Right hindlimb (tissue), 1 donor: ENCODE measurements around the gene EDIL3.
"Not testable (repeated sequence)": the region's sequence is repeated elsewhere in the genome, so short reads cannot be mapped to it uniquely, and the experiment has no call there.

ENCODE experiments used
- DNase-seq: peaks from one replicate; pipeline ENCODE4 v3.0.0-alpha.2; 2018

EDIL3 gene

DNA sequence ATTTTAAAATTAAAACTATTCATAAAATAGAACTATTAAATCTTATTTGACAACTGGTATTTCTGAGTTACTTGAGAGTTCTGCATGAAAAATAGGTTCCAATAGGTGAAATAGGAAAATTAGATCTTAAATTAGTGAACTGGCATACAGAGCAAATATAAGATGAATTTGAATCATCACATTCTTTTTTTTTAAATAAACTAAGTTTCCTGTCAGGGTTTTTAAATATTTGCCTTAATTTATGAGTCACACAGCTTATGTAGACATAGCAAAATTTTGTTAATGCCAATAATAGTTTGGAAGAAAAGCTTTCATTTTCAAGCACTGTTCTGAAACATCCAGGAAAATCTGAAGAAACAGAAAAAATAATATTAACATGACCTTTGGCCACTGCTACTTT is 352.4 kb downstream of the EDIL3 start:
- DNase-seq, result no peak

DNA sequence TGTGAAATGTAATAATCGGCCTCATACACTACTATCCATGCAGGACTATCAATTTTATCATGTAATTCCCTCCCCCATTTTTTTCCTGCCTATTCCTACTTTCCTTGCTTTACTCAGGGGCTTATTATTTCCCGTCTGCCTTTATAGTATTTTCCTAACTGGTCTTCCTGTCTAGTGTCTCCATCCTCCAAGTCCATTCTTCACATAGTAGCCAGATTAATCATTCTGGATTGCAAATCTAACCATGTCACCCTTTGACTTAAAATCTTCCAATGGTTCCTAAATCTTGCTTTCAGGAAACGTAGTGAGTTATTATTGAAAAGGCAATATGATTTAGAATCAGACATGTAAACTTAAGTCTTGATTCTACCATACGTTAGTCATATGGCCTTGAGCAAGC is 356.6 kb downstream of the EDIL3 start:
- DNase-seq, result no peak

DNA sequence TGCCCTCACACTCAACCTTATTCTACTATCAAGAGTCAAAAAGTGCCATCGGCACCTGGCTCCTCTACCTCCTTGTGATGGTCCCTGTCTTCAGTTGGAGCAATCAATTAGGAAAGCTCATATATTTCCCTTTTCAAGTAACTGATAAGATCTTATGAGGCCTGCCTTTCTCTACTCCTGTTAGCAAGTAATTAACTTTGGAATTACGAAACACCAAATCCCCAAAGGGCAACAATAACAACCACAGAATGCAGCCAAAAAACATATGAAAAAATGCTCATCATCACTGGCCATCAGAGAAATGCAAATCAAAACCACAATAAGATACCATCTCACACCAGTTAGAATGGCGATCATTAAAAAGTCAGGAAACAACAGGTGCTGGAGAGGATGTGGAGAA is 366.2 kb downstream of the EDIL3 start:
- not testable (repeated sequence) for DNase-seq

DNA sequence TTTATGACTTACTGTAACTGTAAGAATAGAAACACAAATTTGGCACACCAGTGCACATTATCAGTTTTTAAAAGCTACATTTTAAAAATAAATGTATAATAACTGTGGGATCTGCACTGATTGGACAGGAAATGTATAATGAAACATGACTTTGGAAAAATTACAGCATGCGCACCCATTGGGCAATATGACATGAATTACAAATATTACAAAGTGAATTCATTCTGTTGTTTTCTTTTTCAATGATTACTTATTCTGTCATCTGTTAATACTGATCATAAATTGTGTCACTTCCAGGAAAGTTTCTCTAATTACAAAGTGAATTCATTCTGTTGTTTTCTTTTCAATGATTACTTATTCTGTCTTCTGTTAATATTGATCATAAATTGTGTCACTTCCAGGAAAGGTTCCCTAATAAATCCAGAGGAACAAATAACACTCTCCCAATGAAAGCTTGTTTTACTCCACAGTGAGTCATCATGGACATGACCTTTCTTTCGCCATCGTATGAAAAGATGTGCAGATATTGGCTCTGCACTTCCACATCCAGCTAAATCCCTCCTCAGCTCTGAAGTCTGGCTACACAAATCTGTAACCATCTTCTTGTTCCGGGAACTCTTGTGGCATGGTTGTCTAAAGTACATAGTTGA is 367.0 kb downstream of the EDIL3 start:
- DNase-seq, result no peak

DNA sequence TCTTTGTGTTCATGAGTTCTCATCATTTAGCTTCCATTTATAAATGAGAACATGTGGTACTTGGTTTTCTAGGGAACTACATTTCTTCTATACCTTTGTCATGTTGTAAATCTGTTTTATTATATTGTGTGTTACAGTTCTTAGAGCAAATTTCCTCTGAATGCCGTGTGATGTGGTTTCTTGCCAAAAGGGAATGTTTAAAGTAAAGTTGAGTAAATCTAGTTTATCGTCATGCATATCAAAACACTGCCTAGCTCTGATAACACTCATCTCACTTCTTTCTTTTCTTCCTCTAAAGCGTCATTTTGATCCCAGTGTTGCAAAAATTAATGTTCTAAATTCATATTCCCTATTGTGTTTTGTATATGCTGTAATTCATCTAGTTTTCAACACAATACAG is 368.6 kb downstream of the EDIL3 start:
- DNase-seq, result no peak

DNA sequence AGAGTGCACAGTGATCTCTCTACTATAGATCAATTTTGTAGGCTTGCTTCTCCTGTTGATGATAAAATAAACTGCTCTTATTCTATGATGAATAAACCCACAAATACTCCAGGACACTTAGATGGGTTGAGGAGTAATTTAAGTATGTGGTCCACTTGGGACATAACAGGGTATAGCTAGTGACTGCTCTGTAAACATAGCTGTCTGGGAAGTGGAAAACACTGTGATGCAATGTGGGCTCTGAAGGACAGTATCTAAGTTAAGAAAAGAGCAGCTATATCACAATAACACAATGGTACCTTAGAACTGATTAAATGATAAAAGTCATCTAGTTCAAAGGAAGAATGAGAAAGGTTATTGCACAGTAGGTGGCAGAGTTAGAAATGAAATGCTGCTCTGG is 369.7 kb downstream of the EDIL3 start:
- DNase-seq, result no peak

DNA sequence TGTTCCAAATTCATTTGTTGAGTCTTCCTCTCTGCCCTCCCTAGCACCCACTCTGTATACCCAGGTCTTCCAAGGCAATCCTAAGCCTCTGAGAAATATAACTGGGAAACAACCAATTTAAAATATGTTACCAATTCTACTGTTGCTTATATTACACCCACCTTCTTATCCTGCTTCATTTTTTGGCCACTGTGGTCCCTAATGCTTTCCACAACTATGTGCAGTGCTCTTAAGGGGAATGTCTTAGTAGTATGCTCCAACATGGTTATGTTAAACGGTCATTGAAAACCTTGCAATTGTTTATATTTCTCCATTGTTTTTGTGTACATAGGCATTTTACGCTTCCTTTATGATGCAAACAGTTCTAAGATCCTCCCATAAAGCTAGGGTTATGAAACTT is 390.9 kb downstream of the EDIL3 start:
- no peak for DNase-seq

DNA sequence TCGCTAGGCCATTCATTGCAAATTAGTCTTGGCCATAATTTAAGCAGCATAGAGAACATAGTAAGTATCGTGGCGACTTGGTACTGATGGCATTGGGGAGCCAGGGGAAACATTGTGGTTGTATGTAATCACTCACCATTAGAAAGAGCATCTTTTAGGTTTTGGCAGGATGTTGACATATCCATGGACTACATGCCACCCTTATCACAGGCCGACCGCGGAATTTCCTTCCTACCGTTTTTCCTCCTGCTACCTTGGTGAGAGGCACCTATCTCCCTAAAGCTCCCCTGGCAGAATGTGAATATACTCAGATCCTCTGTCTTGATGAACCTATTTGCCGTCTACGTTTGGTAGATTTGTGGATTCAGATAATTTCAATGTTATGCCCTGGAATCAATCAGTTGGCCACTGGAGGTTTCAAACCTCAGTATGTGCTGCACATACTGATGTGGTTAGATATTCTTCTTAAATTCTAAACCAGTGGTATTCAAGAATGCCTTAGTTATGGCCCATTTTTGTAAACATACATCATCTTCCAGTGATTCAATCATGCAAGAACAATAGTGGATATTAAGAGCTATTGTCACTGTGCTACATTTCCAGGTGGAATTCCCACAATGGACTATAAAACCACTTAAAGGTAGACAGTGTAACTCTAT is 393.0 kb downstream of the EDIL3 start:
- no peak for DNase-seq

DNA sequence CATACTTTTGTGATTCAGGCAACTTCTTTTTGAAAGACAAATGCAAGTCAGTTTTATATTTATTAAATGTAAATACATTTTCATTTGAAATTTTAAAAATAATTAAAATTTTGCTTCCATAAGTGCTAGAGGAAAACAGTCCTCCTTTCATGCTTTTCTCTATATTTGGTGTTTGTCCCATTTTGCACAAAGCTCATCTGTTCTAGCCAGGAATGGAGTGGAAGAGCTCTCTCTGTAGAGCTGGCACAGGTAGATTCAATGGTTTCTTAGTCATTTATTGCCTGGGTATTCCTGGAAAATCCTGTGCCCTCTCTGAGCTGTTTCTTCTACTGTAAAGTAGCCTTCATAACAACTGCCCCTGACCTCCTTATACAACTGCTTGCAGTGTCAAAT is 396.4 kb downstream of the EDIL3 start:
- no peak for DNase-seq

DNA sequence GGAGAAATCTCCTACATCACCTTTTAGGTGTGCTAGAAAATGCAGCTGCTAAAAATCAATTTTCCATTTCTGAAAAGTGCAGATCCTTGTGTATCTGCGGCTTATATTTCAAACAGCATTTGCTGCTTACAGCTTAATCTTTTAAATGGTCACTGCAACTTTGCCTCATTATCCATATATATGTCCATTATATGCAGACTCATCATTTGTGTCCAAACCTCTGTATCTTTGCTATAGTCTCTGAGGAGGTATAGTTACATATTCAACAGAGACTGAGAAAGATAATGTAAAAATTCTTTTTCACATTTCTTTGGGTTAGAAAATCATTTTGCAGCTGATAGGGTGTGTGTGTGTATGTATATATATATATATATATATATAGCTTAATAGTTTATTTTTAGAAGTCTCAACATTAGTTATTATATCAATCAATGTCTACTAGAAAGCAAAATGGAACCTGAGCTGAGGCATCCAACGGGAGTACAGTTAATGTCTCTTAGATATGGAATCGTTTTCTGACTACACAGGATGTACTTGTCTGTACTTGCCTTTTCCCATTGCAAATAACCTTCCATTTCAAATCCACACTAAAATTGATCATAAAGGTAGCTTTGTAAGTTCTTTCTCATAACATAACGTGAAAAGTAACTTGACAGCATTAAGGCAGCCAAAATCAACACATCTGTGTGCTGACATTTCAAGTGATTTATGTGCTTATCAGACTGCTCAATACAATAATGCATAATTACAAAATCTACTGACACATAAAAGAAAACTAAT is 397.0 kb downstream of the EDIL3 start:
- no peak for DNase-seq

DNA sequence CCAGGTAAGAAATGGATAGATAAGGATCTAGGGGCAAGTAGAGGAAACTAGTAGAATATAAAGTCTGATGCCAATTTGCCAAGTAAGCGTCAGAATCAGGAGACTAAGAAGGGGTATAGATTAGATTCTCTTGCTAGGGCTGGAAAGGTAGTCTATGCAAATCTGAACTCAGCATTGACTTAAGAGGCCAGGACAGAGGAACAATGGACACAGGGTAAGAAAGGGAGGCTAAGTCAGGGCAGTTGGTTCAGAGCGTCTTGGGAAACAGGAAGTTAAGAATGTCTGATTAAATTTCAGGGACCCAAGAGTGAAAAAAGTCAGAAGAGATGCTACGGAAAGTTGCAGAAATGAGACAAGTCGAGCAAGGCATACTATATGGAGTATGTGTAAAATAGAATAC is 400.8 kb downstream of the EDIL3 start:
- no peak for DNase-seq

DNA sequence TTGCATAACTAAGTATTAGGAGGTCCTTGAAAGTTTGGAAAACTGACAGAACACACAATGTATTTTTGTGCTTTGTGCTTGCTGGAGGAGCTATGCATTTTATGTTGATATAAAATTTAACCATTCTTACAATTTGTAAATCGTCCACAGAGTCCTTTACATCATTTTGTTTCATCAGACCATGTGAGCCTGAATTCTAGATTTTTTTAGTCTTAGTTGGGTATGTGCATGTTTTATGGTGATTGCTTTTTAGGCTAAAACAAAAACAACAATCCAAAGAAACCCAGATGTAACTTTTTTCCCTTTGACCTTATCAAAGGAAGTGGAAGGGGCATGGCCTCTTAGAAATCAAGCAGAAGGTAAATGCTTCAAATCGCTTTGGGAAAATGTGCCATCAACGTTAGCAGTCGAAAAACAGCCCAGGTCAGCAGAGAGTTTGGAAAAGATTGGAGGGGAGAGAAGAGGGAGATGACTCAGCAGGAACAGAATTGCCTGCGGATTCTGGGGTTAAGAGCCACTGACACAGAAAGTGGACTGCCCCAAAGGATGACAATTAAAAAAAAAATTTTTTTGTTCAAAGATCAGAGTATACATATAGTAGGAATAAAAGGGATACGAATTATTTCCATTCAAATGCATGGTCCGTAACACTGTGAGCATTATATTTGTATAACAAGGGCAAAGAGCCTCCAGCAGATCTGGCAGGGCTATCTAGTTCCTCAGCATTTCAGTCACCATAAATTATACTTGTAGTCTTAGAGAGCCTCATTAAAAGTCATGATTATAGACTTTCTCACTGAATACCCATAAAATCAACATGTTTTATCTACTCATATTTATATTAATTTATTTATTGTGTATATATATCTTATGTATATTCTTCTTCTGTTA is 410.5 kb downstream of the EDIL3 start:
- DNase-seq, result no peak

DNA sequence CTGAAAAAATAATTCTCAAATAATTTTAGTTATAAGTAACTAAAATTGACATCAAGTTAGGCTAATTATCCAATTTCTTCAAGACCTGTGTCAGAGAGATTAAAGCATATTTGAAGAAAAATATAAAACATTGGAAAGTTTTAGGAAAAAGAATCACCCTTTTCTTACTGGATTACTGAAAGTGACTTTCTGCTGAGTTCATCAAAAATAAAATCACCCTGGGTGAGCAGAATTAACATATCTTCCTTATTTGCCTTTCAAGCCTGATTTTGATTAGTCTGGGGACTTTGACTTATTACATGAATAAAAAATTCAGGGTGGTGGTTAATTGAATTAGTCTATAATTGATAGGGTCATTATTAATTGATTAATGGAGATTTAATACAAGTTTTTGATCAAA is 411.8 kb downstream of the EDIL3 start:
- DNase-seq, result no peak

DNA sequence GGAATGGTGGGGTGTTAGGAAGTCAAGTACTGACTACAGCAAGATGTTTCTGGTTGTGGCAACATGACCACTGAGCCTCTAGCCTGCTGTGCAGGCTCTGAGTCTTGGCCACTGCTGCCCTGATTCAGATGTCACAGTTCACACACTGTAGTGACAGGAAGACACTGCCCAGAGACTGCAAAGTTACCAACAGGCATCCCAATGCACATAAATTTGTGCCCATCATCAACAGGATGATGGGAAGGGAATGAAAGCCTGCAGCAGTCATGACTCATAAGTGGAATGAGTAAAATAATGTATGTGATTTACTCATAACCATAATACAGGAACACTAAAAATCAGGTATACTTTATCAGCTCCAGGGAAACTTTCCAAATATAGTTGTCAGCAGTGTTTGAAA is 412.4 kb downstream of the EDIL3 start:
- DNase-seq, result no peak

DNA sequence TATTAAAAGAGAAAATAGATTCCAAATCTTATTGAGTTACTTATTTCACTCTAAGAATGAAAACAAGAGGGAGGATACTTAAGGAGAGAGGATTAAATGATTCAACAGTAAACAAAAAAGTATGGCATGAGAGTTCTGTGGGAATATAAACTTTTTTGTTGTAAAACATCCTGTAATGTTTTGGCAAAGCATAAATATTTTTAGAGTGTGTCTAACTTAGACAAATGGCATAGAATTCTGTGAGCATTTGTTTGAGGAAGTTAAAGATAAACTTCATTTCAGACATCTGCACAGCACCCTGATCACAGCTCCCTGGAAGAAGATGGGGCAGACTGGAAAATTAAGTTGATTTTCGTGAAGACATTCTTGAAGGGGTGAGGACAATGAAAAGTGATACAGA is 417.3 kb downstream of the EDIL3 start:
- no peak for DNase-seq

DNA sequence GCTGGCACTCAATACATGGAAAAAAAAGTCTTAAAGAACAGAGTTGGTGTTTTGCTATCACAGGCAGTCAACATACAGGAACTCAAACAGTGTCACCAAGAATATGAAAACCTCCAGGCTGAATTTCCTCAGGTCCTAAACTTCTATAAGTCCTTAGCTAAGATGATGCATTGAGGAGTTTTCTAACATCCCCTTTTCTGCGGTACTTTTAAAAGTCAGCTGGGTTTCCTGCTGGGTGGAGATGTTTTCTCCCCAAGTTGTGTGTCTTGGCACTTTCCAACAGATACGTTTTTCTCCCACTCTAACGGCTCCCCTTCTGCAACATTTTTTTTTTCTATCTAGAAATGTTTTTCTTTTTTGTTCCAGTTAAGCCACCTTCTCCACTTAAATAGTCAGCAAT is 419.2 kb downstream of the EDIL3 start:
- DNase-seq, result no peak

DNA sequence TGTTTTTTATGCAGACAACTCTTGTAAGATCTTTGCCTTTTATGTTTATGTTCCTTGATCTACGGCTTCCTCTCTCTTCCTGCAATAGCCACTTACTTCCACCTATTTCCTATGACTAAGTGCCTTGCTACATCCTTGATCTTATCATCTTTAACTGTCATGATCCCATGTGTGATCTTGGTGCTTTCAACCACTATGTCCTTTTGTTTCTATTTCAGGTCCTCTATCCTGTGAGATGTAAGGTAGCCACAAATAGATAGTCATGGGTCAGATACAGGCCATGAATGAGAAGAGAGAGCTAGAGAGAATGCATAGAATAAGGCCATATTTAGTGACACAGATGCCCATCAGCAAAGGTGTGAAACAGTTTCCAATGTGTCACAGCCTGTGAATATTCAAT is 420.4 kb downstream of the EDIL3 start:
- DNase-seq, result no peak

DNA sequence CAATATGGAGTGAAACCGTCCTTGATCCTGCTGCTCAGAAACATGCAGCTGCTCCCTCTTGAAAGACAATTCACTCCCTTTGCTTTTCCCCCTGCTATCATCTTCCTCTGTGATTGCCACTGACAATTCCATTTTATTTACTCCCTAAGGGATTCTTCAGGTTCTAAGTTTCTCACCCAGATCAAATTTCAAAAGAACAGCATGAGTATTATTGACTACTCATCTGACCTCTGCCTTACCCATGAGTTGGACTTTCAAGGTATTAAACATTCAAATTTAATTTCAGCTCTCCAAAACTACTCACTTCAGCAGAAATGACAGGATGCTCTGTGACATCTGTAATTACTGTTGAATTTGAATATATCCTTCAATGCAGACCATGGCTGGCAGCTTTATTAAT is 427.5 kb downstream of the EDIL3 start:
- DNase-seq, result no peak

DNA sequence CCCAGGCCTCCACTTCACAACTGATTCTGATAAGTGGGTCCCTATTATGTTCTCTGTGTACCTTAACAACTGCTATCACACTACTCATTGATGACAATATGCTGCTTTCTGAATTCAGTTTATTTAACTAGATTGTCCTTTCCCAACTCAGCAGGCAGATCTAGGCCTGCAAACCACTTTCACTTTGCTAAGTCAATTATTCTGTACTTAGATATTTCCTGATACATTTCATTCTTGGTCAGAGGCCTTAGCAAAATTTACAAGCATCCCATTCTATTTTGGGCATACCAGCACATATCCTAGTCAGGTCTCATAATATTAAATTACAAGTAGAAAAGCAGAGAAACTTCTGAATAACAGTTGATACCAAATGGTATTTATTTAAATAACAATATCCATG is 428.3 kb downstream of the EDIL3 start:
- DNase-seq, result no peak

DNA sequence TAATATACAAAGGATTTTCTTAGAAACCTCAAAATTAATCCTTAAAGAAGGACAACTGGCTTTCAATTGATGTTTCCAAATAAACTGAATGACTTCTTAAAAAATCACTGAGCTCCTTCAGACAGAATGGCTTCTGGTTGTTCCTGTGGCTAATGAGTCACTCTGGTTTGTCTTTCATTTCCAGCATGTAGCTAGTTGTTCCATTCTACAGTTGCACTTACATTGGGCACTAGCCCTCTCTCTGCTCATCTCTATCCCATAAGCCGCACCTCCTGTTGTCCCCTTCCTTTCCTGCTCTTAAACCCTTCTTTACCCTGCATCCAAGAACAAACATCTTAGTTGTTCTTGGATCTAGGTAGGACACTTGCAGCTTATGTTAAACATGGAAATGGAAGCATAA is 428.8 kb downstream of the EDIL3 start:
- DNase-seq, result no peak

DNA sequence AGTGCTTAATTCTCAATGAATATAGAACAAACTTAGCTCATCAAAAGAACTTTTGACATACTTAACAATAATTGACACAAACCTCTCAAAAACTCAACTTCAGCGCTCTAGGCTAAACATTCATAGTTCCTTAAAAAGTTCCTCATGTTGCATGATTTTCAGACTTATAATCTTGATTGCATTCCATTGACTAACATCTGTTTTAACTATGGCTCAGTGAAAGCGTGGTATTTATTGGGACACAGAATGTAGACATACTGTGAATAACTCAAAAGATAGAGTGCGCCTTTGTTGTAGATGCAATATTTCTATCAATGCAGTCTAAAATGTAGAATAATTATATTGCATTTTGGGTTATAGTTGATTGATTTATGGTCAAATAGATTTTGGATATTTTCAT is 436.9 kb downstream of the EDIL3 start:
- DNase-seq, result no peak

DNA sequence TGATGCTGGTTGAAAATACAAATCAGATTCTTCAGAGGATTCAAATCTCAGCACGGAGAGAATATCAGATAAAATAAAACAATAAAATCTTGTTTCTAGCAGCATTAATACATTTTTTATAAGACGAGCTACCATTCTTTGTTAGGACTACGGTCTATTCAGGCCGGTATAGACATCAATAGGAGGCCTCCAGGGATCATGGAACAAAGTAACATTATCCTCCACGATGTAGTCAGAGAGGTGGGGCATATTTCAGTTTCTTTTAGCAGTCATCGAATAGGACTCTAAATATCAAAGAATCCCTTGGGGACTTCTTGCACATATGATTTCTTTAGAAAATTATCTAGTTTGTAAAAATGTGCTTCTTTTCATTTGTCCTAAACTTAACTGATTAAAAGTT is 438.2 kb downstream of the EDIL3 start:
- DNase-seq, result no peak

DNA sequence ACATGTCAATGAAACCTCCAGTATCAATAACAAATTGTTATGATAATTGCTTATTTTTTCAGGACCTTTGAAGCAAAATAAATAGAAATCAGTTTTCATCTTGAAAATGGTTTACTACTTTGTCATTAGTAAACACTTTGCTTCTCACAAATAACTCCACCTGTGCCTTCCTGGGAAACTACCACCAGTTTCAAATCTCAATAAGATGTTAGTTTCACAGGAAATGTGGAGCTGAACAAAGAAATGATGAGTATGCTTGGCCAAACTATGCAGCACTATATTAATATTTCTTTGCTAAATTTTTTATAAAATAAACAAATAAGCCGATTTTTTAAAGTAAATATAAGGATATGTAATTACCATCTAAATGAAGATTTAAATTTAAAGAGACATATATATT is 442.5 kb downstream of the EDIL3 start:
- no peak for DNase-seq
